ENCODE measurements around the gene ELMO1.

ELMO1 gene

GRCh38 chr7:37234334-37234733, 214.3 kb downstream of the ELMO1 start:
- no peak for DNase-seq (ENCODE audit: low read depth)
- no peak for TF ChIP-seq CTCF (IDR thresholded peaks at IDR 0.05; ENCODE audit: low read depth, low read length, missing control alignments)
- no peak overlapping the region for H3K4me3 ChIP-seq (ENCODE audit: low read depth, low read length)
- in situ Hi-C loops (cut with HindIII; ENCODE audit: low sequenced_read_pairs): no loop called here

GRCh38 chr7:37231613-37232012, 217.1 kb downstream of the ELMO1 start:
- in situ Hi-C loops (cut with HindIII; ENCODE audit: low sequenced_read_pairs): no loop called here
- DNase-seq (ENCODE audit: low read depth): no peak
- TF ChIP-seq CTCF (IDR thresholded peaks at IDR 0.05; ENCODE audit: low read depth, low read length, missing control alignments): no peak
- no peak overlapping the region for H3K4me3 ChIP-seq (ENCODE audit: low read depth, low read length)

- in situ Hi-C loops (cut with HindIII; ENCODE audit: low sequenced_read_pairs): no loop called here
- TF ChIP-seq CTCF (IDR thresholded peaks at IDR 0.05; ENCODE audit: low read depth, low read length, missing control alignments): no peak
- no peak overlapping the region for H3K4me3 ChIP-seq (ENCODE audit: low read depth, low read length)
- no peak for DNase-seq (ENCODE audit: low read depth)
Observed at GRCh38 chr7:37230221-37230620, 218.4 kb downstream of the ELMO1 start.

GRCh38 chr7:37229381-37229780, 219.3 kb downstream of the ELMO1 start:
- in situ Hi-C loops (cut with HindIII; ENCODE audit: low sequenced_read_pairs): no loop called here
- DNase-seq (ENCODE audit: low read depth): no peak

GRCh38 chr7:37225285-37225969, 223.2 kb downstream of the ELMO1 start:
- no peak overlapping the region for H3K4me3 ChIP-seq (ENCODE audit: low read depth, low read length)
- TF ChIP-seq CTCF (IDR thresholded peaks at IDR 0.05; ENCODE audit: low read depth, low read length, missing control alignments): no peak
- in situ Hi-C loops (cut with HindIII; ENCODE audit: low sequenced_read_pairs): no loop called here
- DNase-seq (ENCODE audit: low read depth): no peak

More at GRCh38 chr7:37229381-37229780, 219.3 kb downstream of the ELMO1 start:
- TF ChIP-seq CTCF (IDR thresholded peaks at IDR 0.05; ENCODE audit: low read depth, low read length, missing control alignments): no peak
- no peak overlapping the region for H3K4me3 ChIP-seq (ENCODE audit: low read depth, low read length)

GRCh38 chr7:37224746-37225145, 223.9 kb downstream of the ELMO1 start:
- in situ Hi-C loops (cut with HindIII; ENCODE audit: low sequenced_read_pairs): no loop called here
- no peak for TF ChIP-seq CTCF (IDR thresholded peaks at IDR 0.05; ENCODE audit: low read depth, low read length, missing control alignments)
- no peak overlapping the region for H3K4me3 ChIP-seq (ENCODE audit: low read depth, low read length)
- no peak for DNase-seq (ENCODE audit: low read depth)

Measured in astrocyte of the cerebellum (primary cell).